Trophoblast cell (in vitro differentiated cells and primary cell): ENCODE data around the gene ADCY9.

ENCODE experiments used
- DNase-seq, 2 donors: peaks; one replicate each; pipeline ENCODE4 v3.0.0-alpha.2; 2016
- H2AFZ ChIP-seq: 2 replicates; pipeline ENCODE4 v1.6.1; 2013; ENCODE audit warnings: low read length, moderate library complexity, mild to moderate bottlenecking; ENCODE audit not compliant: insufficient read depth, poor library complexity
- H2AK5ac ChIP-seq: 2 replicates; pipeline ENCODE4 v1.6.1; 2013; ENCODE audit warnings: mild to moderate bottlenecking, low read length
- H2BK120ac ChIP-seq: 2 replicates; pipeline ENCODE4 v1.6.1; 2013; ENCODE audit warnings: low read length, mild to moderate bottlenecking, moderate library complexity; ENCODE audit not compliant: insufficient read depth, poor library complexity
- H2BK12ac ChIP-seq: 2 replicates; pipeline ENCODE4 v1.6.1; 2013; ENCODE audit warnings: mild to moderate bottlenecking, low read length, moderate library complexity
- H2BK5ac ChIP-seq: 2 replicates; pipeline ENCODE4 v1.6.1; 2013; ENCODE audit warnings: low read length, low read depth, moderate library complexity, mild to moderate bottlenecking; ENCODE audit not compliant: poor library complexity
- H3K14ac ChIP-seq: 2 replicates; pipeline ENCODE4 v1.6.1; 2013; ENCODE audit warnings: mild to moderate bottlenecking, low read length
- H3K18ac ChIP-seq: 2 replicates; pipeline ENCODE4 v1.6.1; 2013; ENCODE audit warnings: mild to moderate bottlenecking, low read length
- H3K23ac ChIP-seq: 2 replicates; pipeline ENCODE4 v1.6.1; 2013; ENCODE audit warnings: low read length
- H3K27ac ChIP-seq: 2 replicates; pipeline ENCODE4 v1.5.1; 2013; ENCODE audit warnings: low read depth, mild to moderate bottlenecking, inconsistent platforms, low read length, moderate library complexity
- H3K27me3 ChIP-seq: 2 replicates; pipeline ENCODE4 v1.6.1; 2013; ENCODE audit warnings: inconsistent platforms, mild to moderate bottlenecking, low read length, moderate library complexity; ENCODE audit not compliant: insufficient read depth
- H3K36me3 ChIP-seq, 2 experiments: 1 replicate in 1 of 2; 2 replicates in 1 of 2; pipeline ENCODE4 v1.6.1; 2013; ENCODE audit warnings: low read length in 2 of 2, mild to moderate bottlenecking in 2 of 2, moderate library complexity in 1 of 2; ENCODE audit not compliant: insufficient read depth in 2 of 2, control insufficient read depth in 1 of 2
- H3K4ac ChIP-seq: 2 replicates; pipeline ENCODE4 v1.6.1; 2013; ENCODE audit warnings: low read depth, mild to moderate bottlenecking, low read length, moderate library complexity
- H3K4me1 ChIP-seq, 2 experiments: 1 replicate in 1 of 2; 2 replicates in 1 of 2; pipeline ENCODE4 v1.6.1; 2013; ENCODE audit warnings: low read length in 2 of 2, mild to moderate bottlenecking in 2 of 2, moderate library complexity in 1 of 2; ENCODE audit not compliant: insufficient read depth in 2 of 2, control insufficient read depth in 1 of 2
- H3K4me2 ChIP-seq: 2 replicates; pipeline ENCODE4 v1.6.1; 2013; ENCODE audit warnings: inconsistent platforms, mild to moderate bottlenecking, low read length, moderate library complexity
- H3K4me3 ChIP-seq: 2 replicates; pipeline ENCODE4 v1.5.1; 2013; ENCODE audit warnings: mild to moderate bottlenecking, low read depth, low read length, inconsistent platforms
- H3K79me1 ChIP-seq: one replicate; pipeline ENCODE4 v1.6.1; 2013; ENCODE audit warnings: low read length
- H3K79me2 ChIP-seq: 2 replicates; pipeline ENCODE4 v1.6.1; 2013; ENCODE audit warnings: low read length, mild to moderate bottlenecking; ENCODE audit not compliant: control insufficient read depth, insufficient read depth, poor library complexity
- H3K9ac ChIP-seq: 2 replicates; pipeline ENCODE4 v1.6.1; 2013; ENCODE audit warnings: mild to moderate bottlenecking, low read length
- H3K9me3 ChIP-seq: 2 replicates; pipeline ENCODE4 v1.6.1; 2013; ENCODE audit warnings: low read depth, mild to moderate bottlenecking, control low read depth, inconsistent platforms, low read length; ENCODE audit not compliant: insufficient read depth
- H4K12ac ChIP-seq: 2 replicates; pipeline ENCODE4 v1.6.1; 2013; ENCODE audit warnings: low read depth, mild to moderate bottlenecking, low read length, moderate library complexity
- H4K8ac ChIP-seq: 2 replicates; pipeline ENCODE4 v1.6.1; 2013; ENCODE audit warnings: low read depth, mild to moderate bottlenecking, low read length, moderate library complexity
- H4K91ac ChIP-seq: one replicate; pipeline ENCODE4 v1.6.1; 2013; ENCODE audit warnings: low read depth, mild to moderate bottlenecking, low read length, moderate library complexity
- WGBS: extraction: QIAGEN DNeasy Blood & Tissue Kit; methylation state at CpG from one replicate; pipeline ENCODE4 v1.1.7; 2013; ENCODE audit warnings: missing lambda C conversion rate; ENCODE audit not compliant: insufficient read length, insufficient coverage; ENCODE audit errors: extremely low coverage; 5-methylcytosine and 5-hydroxymethylcytosine counted together

The ADCY9 gene

DNA sequence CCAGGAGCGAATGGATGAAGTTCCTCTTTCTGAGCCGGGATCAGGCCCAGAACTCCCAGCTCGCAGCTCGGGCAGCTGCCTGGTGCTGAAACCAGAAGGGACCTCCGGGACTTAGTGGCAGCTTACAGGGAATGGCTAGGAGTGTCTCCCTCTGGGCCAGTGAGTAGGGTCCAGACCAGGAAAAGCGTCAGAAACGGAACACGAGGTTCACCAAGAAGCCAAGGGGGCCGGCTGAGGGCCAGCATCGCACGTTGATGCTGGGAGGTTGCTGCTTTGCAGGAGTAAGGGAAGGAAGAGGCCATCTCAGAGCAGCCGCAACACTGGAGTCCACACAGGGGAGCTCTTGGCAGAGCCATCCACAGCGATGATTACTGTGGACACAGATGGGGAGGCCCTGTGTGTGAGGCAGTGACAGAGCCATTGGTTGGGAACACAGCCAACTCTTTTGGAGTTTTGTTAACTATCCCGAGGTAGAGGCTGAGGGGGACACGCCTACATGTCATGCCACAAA, 161.8 kb downstream of the ADCY9 start:
- no peak overlapping the region for H3K14ac ChIP-seq
- H2BK12ac ChIP-seq, result no peak overlapping the region
- no peak overlapping the region for H3K9ac ChIP-seq
- DNase-seq, result no peak
- H3K36me3 ChIP-seq, result no peaks in the 10 kb centered on the region
- H3K18ac ChIP-seq, result no peak overlapping the region
- no peak overlapping the region for H3K4me2 ChIP-seq
- no peaks in the 10 kb centered on the region for H3K79me1 ChIP-seq
- H2BK120ac ChIP-seq, result no peak overlapping the region
- no peak overlapping the region for H4K12ac ChIP-seq
- H2AFZ ChIP-seq, result no peak overlapping the region
- H3K4me1 ChIP-seq, result peaks cover under 1 to 1% of the 10 kb centered on the region in 2 experiments
- no peak overlapping the region for H3K23ac ChIP-seq
- no CpG with 5 or more reads among the region's 15 CpGs for WGBS
- H3K27ac ChIP-seq, result no peak overlapping the region
- H3K27me3 ChIP-seq, result no peaks in the 10 kb centered on the region
- H2BK5ac ChIP-seq, result no peak overlapping the region
- no peak overlapping the region for H2AK5ac ChIP-seq
- no peak overlapping the region for H4K91ac ChIP-seq
- H3K9me3 ChIP-seq, result peaks cover 2% of the 10 kb centered on the region
- no peak overlapping the region for H4K8ac ChIP-seq
- no peak overlapping the region for H3K4ac ChIP-seq
- H3K79me2 ChIP-seq, result no peaks in the 10 kb centered on the region
- no peak overlapping the region for H3K4me3 ChIP-seq

DNA sequence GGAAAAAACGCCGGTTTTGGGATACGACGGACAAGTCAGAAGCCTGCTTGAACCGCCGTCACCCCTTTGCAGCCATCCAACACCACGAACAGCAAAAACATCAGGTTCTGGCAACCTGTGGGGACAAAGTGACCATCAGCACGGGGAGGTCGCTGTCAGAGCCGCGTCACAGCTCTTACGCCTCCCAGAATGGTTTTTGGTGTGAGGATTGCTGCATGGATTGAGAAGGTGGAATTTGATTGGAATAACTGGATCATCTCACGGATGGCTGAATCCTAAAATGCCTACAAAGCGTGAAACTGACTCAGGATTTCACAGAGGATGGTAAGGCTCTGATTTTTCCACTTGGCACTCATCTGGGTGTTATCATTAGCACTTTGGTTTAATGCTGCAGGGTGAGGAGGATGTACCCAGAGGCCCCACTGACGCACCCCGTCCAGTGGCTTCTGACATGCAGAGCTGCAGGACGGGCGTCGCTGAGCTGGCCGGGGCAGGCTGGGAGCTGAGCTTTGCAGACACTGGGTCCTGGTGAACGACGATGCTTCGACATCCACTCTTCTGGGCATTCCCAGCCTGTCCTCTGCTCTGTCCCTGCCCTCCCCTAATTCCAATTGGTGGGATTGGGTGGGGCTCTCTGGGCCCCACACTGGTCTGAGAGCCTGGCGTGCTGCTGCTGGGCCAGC, 162.4 kb downstream of the ADCY9 start:
- Histone ChIP-seq H4K8ac (no peak overlapping the region), H3K4ac (no peak overlapping the region), H3K79me2 (no peaks in the 10 kb centered on the region), H3K23ac (no peak overlapping the region), H3K9me3 (peaks cover 2% of the 10 kb centered on the region), H3K27ac (no peak overlapping the region), H3K14ac (no peak overlapping the region), H3K4me1 (peaks cover 6 to 7% of the 10 kb centered on the region in 2 experiments), H3K79me1 (no peaks in the 10 kb centered on the region), H2BK5ac (no peak overlapping the region), H3K4me2 (no peak overlapping the region), H2AFZ (no peak overlapping the region), H3K27me3 (no peaks in the 10 kb centered on the region), H2BK120ac (no peak overlapping the region), H4K91ac (no peak overlapping the region), H3K18ac (no peak overlapping the region), H3K36me3 (no peaks in the 10 kb centered on the region), H2AK5ac (no peak overlapping the region), H3K9ac (no peak overlapping the region), H4K12ac (no peak overlapping the region), H2BK12ac (no peak overlapping the region), H3K4me3 (no peak overlapping the region)
- WGBS, result no CpG with 5 or more reads among the region's 24 CpGs
- no peak for DNase-seq

GRCh38 chr16:3952737-3953131, 163.5 kb downstream of the ADCY9 start:
- H2AFZ ChIP-seq, result no peak overlapping the region
- no peaks in the 10 kb centered on the region for H3K79me2 ChIP-seq
- no peaks in the 10 kb centered on the region for H3K79me1 ChIP-seq
- H4K12ac ChIP-seq, result no peak overlapping the region
- no peak for DNase-seq
- H2AK5ac ChIP-seq, result no peak overlapping the region
- no peak overlapping the region for H2BK120ac ChIP-seq
- H3K9me3 ChIP-seq, result peaks cover 2% of the 10 kb centered on the region
- no peak overlapping the region for H4K8ac ChIP-seq
- H3K27ac ChIP-seq, result no peak overlapping the region
- no peak overlapping the region for H3K4me3 ChIP-seq
- H3K27me3 ChIP-seq, result no peaks in the 10 kb centered on the region
- no peak overlapping the region for H3K9ac ChIP-seq
- peaks cover 9% of the 10 kb centered on the region in 2 experiments for H3K4me1 ChIP-seq
- H2BK12ac ChIP-seq, result no peak overlapping the region
- no CpG with 5 or more reads among the region's 9 CpGs for WGBS
- no peak overlapping the region for H2BK5ac ChIP-seq
- no peaks in the 10 kb centered on the region for H3K36me3 ChIP-seq
- no peak overlapping the region for H3K4me2 ChIP-seq
- H3K4ac ChIP-seq, result no peak overlapping the region
- no peak overlapping the region for H3K14ac ChIP-seq
- no peak overlapping the region for H3K18ac ChIP-seq
- H4K91ac ChIP-seq, result no peak overlapping the region
- no peak overlapping the region for H3K23ac ChIP-seq

DNA sequence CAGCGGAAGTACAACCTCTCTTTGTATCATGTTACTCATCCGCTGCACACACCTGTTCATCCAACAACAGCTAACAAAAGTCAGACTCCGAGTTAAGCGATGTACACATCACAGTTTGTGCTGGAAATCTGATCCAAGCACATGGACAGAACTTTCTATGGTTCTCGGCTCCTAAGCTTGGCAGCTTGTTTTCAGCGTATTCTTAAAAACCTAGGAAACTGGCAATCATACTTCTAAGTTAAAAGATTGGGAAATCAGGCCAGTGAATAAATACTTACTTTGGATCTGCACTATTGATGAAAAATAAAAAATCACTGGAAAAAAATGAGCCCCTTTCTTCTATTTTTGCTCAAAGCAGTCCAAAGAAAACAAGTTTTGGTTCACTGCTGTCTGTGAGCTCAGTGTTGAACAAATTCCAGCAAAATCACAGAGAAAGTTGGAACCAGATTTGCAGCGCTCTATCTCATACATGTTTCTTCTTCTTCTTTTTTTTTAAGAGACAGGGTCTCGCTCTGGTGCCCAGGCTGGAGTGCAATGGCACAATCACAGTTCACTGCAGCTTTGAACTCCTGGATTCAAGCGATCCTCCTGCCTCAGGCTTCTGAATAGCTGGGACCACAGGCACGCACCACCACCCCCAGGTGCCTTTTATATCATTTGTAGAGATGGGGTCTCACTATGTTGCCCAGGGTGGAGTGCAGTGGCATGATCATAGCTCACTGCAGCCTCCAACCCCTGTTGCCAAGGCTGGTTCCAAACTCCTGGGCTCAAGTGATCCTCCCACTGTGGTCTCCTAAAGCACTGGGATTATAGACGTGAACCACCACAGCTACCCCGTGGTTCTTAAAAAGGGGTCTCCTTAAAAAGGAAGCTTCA, 164.1 kb downstream of the ADCY9 start:
- H3K79me1 ChIP-seq, result no peaks in the 10 kb centered on the region
- H3K4me1 ChIP-seq, result peaks cover 9% of the 10 kb centered on the region in 2 experiments
- no peaks in the 10 kb centered on the region for H3K36me3 ChIP-seq
- H4K8ac ChIP-seq, result no peak overlapping the region
- no peak overlapping the region for H3K14ac ChIP-seq
- H3K9me3 ChIP-seq, result peaks cover 2% of the 10 kb centered on the region
- no peak for DNase-seq
- H2BK5ac ChIP-seq, result no peak overlapping the region
- no peak overlapping the region for H3K4ac ChIP-seq
- no peak overlapping the region for H3K4me3 ChIP-seq
- H4K91ac ChIP-seq, result no peak overlapping the region
- no peak overlapping the region for H2AK5ac ChIP-seq
- no peaks in the 10 kb centered on the region for H3K79me2 ChIP-seq
- H2AFZ ChIP-seq, result no peak overlapping the region
- no peak overlapping the region for H3K23ac ChIP-seq
- H3K9ac ChIP-seq, result peak overlapping the region; percentile 21
- H4K12ac ChIP-seq, result no peak overlapping the region
- no peak overlapping the region for H3K27ac ChIP-seq
- no peak overlapping the region for H2BK120ac ChIP-seq
- no peak overlapping the region for H3K4me2 ChIP-seq
- H2BK12ac ChIP-seq, result no peak overlapping the region
- WGBS, result no CpG with 5 or more reads among the region's 12 CpGs
- H3K18ac ChIP-seq, result no peak overlapping the region
- H3K27me3 ChIP-seq, result no peaks in the 10 kb centered on the region
